Astrocyte (in vitro differentiated cells and primary cell): ENCODE results near the gene RNFT2.

Experiments used
- EZH2 ChIP-seq: IDR thresholded peaks from 2 replicates; pipeline ENCODE4 v1.6.1; 2012; ENCODE audit warnings: mild to moderate bottlenecking, low read length, inconsistent platforms; ENCODE audit not compliant: insufficient read depth
- TF ChIP-seq, protein P1 (sequence below): IDR thresholded peaks from 2 replicates; pipeline ENCODE4 v1.5.1; 2011; ENCODE audit warnings: low read depth, mild to moderate bottlenecking, inconsistent platforms, low read length, moderate library complexity; ENCODE audit not compliant: insufficient read depth

DNA sequence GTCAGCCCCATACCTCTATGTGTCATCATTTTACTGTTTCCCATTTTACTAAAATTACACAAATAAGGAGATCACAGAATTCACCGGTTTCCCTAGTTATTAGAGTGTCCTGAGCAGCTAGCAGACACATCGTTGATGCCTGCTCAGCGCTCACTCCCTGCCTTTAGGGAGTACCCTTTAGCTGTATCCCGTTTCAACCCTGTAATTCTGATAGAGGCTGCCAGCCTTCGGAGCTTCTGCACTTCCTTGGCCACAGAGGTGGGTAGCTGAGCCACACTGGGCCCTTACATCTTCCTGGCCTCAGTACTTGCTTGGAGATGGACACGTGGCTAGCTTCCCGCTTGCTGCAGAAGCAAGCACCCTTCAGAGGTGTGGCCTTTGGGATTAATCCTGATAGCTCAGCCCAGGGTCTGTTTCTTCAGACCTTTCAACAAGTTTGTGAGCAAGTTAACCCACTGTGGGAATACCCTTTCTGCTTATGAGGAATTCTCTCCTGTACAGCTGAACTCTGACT lies 158.4 kb downstream of the RNFT2 start:
- TF ChIP-seq EZH2: no peak
- TF ChIP-seq, protein P1, sequence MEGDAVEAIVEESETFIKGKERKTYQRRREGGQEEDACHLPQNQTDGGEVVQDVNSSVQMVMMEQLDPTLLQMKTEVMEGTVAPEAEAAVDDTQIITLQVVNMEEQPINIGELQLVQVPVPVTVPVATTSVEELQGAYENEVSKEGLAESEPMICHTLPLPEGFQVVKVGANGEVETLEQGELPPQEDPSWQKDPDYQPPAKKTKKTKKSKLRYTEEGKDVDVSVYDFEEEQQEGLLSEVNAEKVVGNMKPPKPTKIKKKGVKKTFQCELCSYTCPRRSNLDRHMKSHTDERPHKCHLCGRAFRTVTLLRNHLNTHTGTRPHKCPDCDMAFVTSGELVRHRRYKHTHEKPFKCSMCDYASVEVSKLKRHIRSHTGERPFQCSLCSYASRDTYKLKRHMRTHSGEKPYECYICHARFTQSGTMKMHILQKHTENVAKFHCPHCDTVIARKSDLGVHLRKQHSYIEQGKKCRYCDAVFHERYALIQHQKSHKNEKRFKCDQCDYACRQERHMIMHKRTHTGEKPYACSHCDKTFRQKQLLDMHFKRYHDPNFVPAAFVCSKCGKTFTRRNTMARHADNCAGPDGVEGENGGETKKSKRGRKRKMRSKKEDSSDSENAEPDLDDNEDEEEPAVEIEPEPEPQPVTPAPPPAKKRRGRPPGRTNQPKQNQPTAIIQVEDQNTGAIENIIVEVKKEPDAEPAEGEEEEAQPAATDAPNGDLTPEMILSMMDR: no peak
